CD4-positive, alpha-beta memory T cell (primary cell): Measurements from ENCODE around the gene SIPA1L2. TPM values are rescaled to one million over a fixed set of nuclear protein-coding genes. Genes with fewer than 3 reads are reported as not detected.

Experiments
- CTCF ChIA-PET: fragments of 350-600 bp; sonication (Branson Sonifier 250); formaldehyde crosslinking; loops from one replicate; lab custom pipeline; 2021; ENCODE audit warnings: inconsistent platforms; ENCODE audit not compliant: partially characterized antibody; lab: Charles Lee
- POLR2A ChIA-PET: fragments of 350-600 bp; sonication (Branson Sonifier 250); formaldehyde crosslinking; loops from one replicate; lab custom pipeline; 2021; ENCODE audit not compliant: partially characterized antibody; lab: Charles Lee
- DNase-seq, 5 donors: peaks; one replicate each; pipeline versions ENCODE4 v3.0.0 to v3.0.0-alpha.2; 2020 to 2022; ENCODE audit warnings: mixed read lengths in 1 of 5
- H3K27ac ChIP-seq: one replicate; pipeline ENCODE4 v1.7.0; 2013; ENCODE audit warnings: low read depth, low read length
- H3K27me3 ChIP-seq: 2 replicates; pipeline ENCODE4 v1.7.0; 2013; ENCODE audit warnings: mild to moderate bottlenecking, low read length, moderate library complexity; ENCODE audit not compliant: insufficient read depth
- H3K36me3 ChIP-seq: 2 replicates; pipeline ENCODE4 v1.7.0; 2013; ENCODE audit warnings: mild to moderate bottlenecking, low read length, moderate library complexity; ENCODE audit not compliant: insufficient read depth
- H3K4me1 ChIP-seq: 2 replicates; pipeline ENCODE4 v1.7.0; 2013; ENCODE audit warnings: mild to moderate bottlenecking, low read length, moderate library complexity; ENCODE audit not compliant: insufficient read depth
- H3K4me3 ChIP-seq, 2 donors: one replicate each; pipeline ENCODE4 v1.7.0; 2013; ENCODE audit warnings: low read length in 2 of 2, mild to moderate bottlenecking in 1 of 2
- H3K9me3 ChIP-seq, 2 donors: one replicate each; pipeline ENCODE4 v1.7.0; 2013; ENCODE audit warnings: low read length in 2 of 2, control low read depth in 1 of 2; ENCODE audit not compliant: control insufficient read depth in 1 of 2
- H3K27ac Mint-ChIP-seq, 7 donors: one replicate each; pipeline ENCODE4 v1.8.0; 2020 to 2021; ENCODE audit warnings: mixed read lengths in 7 of 7, mild to moderate bottlenecking in 6 of 7, inconsistent platforms in 3 of 7, moderate library complexity in 3 of 7
- H3K27me3 Mint-ChIP-seq, 2 donors: one replicate each; pipeline ENCODE4 v1.8.0; 2020 to 2021; ENCODE audit warnings: mixed read lengths in 2 of 2
- H3K36me3 Mint-ChIP-seq, 2 donors: one replicate each; pipeline ENCODE4 v1.8.0; 2020 to 2021; ENCODE audit warnings: mixed read lengths in 2 of 2, inconsistent platforms in 1 of 2, mild to moderate bottlenecking in 1 of 2
- H3K4me1 Mint-ChIP-seq, 4 donors: one replicate each; pipeline ENCODE4 v1.8.0; 2020 to 2021; ENCODE audit warnings: mixed read lengths in 4 of 4, mild to moderate bottlenecking in 1 of 4
- H3K4me3 Mint-ChIP-seq, 8 donors: one replicate each; pipeline ENCODE4 v1.8.0; 2020 to 2021; ENCODE audit warnings: mixed read lengths in 8 of 8, mild to moderate bottlenecking in 7 of 8, moderate library complexity in 6 of 8, inconsistent platforms in 3 of 8
- H3K9me3 Mint-ChIP-seq, 8 donors: one replicate each; pipeline ENCODE4 v1.8.0; 2020 to 2021; ENCODE audit warnings: mixed read lengths in 8 of 8, mild to moderate bottlenecking in 5 of 8, inconsistent platforms in 3 of 8, moderate library complexity in 1 of 8
- intact Hi-C: fragments of 100-400 bp; cut with micrococcal nuclease; formaldehyde crosslinking; loops from one replicate; pipeline ENCODE4 v1.15.1; 2023
- polyA plus RNA-seq, 2 donors: library from polyadenylated mRNA; unstranded; fragments of 300-500 nt; fragmentation: Illumina TruSeq; gene quantifications; one replicate each; pipeline ENCODE4 v1.2.3, GENCODE V29; 2021
- total RNA-seq, 2 experiments: library from RNA; stranded (reverse); gene quantifications; one replicate each; pipeline ENCODE4 v1.2.3, GENCODE V29; 2021

SIPA1L2 gene
- total and polyA plus RNA-seq, 4 experiments from 2014 or later = 0.20 to 1.6 (median 1.0) TPM

- Mint-ChIP-seq H3K36me3 (peaks cover 0 to 5% of the 10 kb centered on the region in 2 donors), H3K4me3 (no peak overlapping the region), H3K9me3 (peaks cover 0 to 6% (median 0%) of the 10 kb centered on the region in 8 donors), H3K4me1 (peaks cover 8 to 16% (median 13%) of the 10 kb centered on the region in 4 donors), H3K27me3 (no peaks in the 10 kb centered on the region), H3K27ac (no peak overlapping the region)
- Histone ChIP-seq H3K4me3 (no peak overlapping the region), H3K27me3 (no peaks in the 10 kb centered on the region), H3K9me3 (no peaks in the 10 kb centered on the region), H3K4me1 (no peaks in the 10 kb centered on the region), H3K36me3 (no peaks in the 10 kb centered on the region), H3K27ac (no peak overlapping the region)
- no peak for DNase-seq
- intact Hi-C loops = no loop called here
- POLR2A ChIA-PET = no interaction called here
- CTCF ChIA-PET = no interaction called here
Observed at GRCh38 chr1:232591344-232591743, 38.6 kb downstream of the SIPA1L2 start.

GRCh38 chr1:232590744-232591082, 39.2 kb downstream of the SIPA1L2 start:
- Histone ChIP-seq H3K4me1 (no peaks in the 10 kb centered on the region), H3K4me3 (no peak overlapping the region), H3K9me3 (no peaks in the 10 kb centered on the region), H3K27me3 (no peaks in the 10 kb centered on the region), H3K36me3 (no peaks in the 10 kb centered on the region), H3K27ac (no peak overlapping the region)
- CTCF ChIA-PET = interaction anchor here (1.1 kb wide), 1 partner anchor 9 kb away, joined by 3 read pairs; no protein-coding TSS in a partner anchor
- peaks cover 0 to 5% of the 10 kb centered on the region in 2 donors for H3K36me3 Mint-ChIP-seq
- H3K9me3 Mint-ChIP-seq = peaks cover 0 to 6% (median 0%) of the 10 kb centered on the region in 8 donors
- DNase-seq = no peak
- peak overlapping the region in 1 of 7 donors; percentile 10 for H3K27ac Mint-ChIP-seq
- peaks cover 7 to 15% (median 11%) of the 10 kb centered on the region in 4 donors for H3K4me1 Mint-ChIP-seq
- no peak overlapping the region for H3K4me3 Mint-ChIP-seq
- no peaks in the 10 kb centered on the region for H3K27me3 Mint-ChIP-seq
- intact Hi-C loops = no loop called here
- POLR2A ChIA-PET = no interaction called here

- H3K36me3 ChIP-seq = no peaks in the 10 kb centered on the region
- intact Hi-C loops = no loop called here
- no peaks in the 10 kb centered on the region for H3K4me1 ChIP-seq
- H3K9me3 ChIP-seq = no peaks in the 10 kb centered on the region
- H3K27me3 ChIP-seq = no peaks in the 10 kb centered on the region
- Mint-ChIP-seq H3K27me3 (no peaks in the 10 kb centered on the region), H3K4me1 (peaks cover 7 to 15% (median 11%) of the 10 kb centered on the region in 4 donors), H3K36me3 (peaks cover 0 to 5% of the 10 kb centered on the region in 2 donors), H3K27ac (peak overlapping the region in 4 of 7 donors; percentile 10 to 51 (median 38)), H3K4me3 (peak overlapping the region in 1 of 8 donors; percentile 54), H3K9me3 (peaks cover 0 to 6% (median 0%) of the 10 kb centered on the region in 8 donors)
- no peak overlapping the region for H3K4me3 ChIP-seq
- ChIA-PET POLR2A (no interaction called here), CTCF (interaction anchor here (0.5 to 1.1 kb wide), 2 partner anchors 10 to 727 kb away, joined by 3 read pairs; no protein-coding TSS in a partner anchor)
- H3K27ac ChIP-seq = no peak overlapping the region
- no peak for DNase-seq
Observed at GRCh38 chr1:232589812-232590743, 39.9 kb downstream of the SIPA1L2 start.

GRCh38 chr1:232589111-232589811, 40.7 kb downstream of the SIPA1L2 start:
- Histone ChIP-seq H3K4me1 (no peaks in the 10 kb centered on the region), H3K9me3 (no peaks in the 10 kb centered on the region), H3K27ac (no peak overlapping the region), H3K4me3 (no peak overlapping the region), H3K36me3 (no peaks in the 10 kb centered on the region), H3K27me3 (no peaks in the 10 kb centered on the region)
- intact Hi-C loops = no loop called here
- ChIA-PET CTCF (no interaction called here), POLR2A (no interaction called here)
- peak overlapping the region in 1 of 7 donors; percentile 7 for H3K27ac Mint-ChIP-seq
- H3K36me3 Mint-ChIP-seq = peaks cover 0 to 5% of the 10 kb centered on the region in 2 donors
- no peak overlapping the region for H3K4me3 Mint-ChIP-seq
- H3K9me3 Mint-ChIP-seq = peaks cover 0 to 6% (median 0%) of the 10 kb centered on the region in 8 donors
- H3K4me1 Mint-ChIP-seq = peaks cover 7 to 15% (median 11%) of the 10 kb centered on the region in 4 donors
- no peak for DNase-seq
- H3K27me3 Mint-ChIP-seq = no peaks in the 10 kb centered on the region

GRCh38 chr1:232587141-232588008, 42.6 kb downstream of the SIPA1L2 start:
- Mint-ChIP-seq H3K27ac (peak overlapping the region in 1 of 7 donors; percentile 13), H3K4me1 (peaks cover 7 to 12% (median 11%) of the 10 kb centered on the region in 4 donors), H3K27me3 (no peaks in the 10 kb centered on the region), H3K36me3 (peaks cover 0 to 5% of the 10 kb centered on the region in 2 donors), H3K9me3 (peaks cover 0 to 6% (median 0%) of the 10 kb centered on the region in 8 donors), H3K4me3 (no peak overlapping the region)
- H3K4me3 ChIP-seq = no peak overlapping the region
- H3K27me3 ChIP-seq = no peaks in the 10 kb centered on the region
- ChIA-PET POLR2A (interaction anchor here (1.2 kb wide), 1 partner anchor 9 kb away, joined by 6 read pairs; no protein-coding TSS in a partner anchor), CTCF (no interaction called here)
- intact Hi-C loops = no loop called here
- H3K9me3 ChIP-seq = no peaks in the 10 kb centered on the region
- H3K4me1 ChIP-seq = no peaks in the 10 kb centered on the region
- no peak overlapping the region for H3K27ac ChIP-seq
- DNase-seq = no peak
- H3K36me3 ChIP-seq = no peaks in the 10 kb centered on the region

- Mint-ChIP-seq H3K27me3 (no peaks in the 10 kb centered on the region), H3K36me3 (peaks cover 0 to 5% of the 10 kb centered on the region in 2 donors), H3K4me3 (no peak overlapping the region), H3K27ac (no peak overlapping the region), H3K4me1 (peaks cover 7 to 12% (median 11%) of the 10 kb centered on the region in 4 donors), H3K9me3 (peaks cover 0 to 6% (median 0%) of the 10 kb centered on the region in 8 donors)
- POLR2A ChIA-PET = interaction anchor here (1.2 kb wide), 1 partner anchor 8 kb away, joined by 6 read pairs; no protein-coding TSS in a partner anchor
- Histone ChIP-seq H3K36me3 (no peaks in the 10 kb centered on the region), H3K27me3 (no peaks in the 10 kb centered on the region), H3K4me3 (no peak overlapping the region), H3K27ac (no peak overlapping the region), H3K9me3 (no peaks in the 10 kb centered on the region), H3K4me1 (no peaks in the 10 kb centered on the region)
- no peak for DNase-seq
- intact Hi-C loops = no loop called here
- CTCF ChIA-PET = no interaction called here
Observed at GRCh38 chr1:232586679-232587078, 43.3 kb downstream of the SIPA1L2 start.
